Adrenal gland (tissue), 5 donors: ENCODE results near the gene TSPAN4.

Source experiments
- POLR2A ChIP-seq, 2 donors: fragments of 450-650 bp; IDR thresholded peaks; one replicate each; pipeline ENCODE4 v1.6.1; 2017; ENCODE audit warnings: antibody characterized with exemption in 2 of 2, mild to moderate bottlenecking in 2 of 2, moderate library complexity in 1 of 2
- TF ChIP-seq, protein P1 (sequence below), 6 experiments: fragments of 450-650 bp in 4 of 6; fragments of 200-600 bp in 2 of 6; sonication (generic) in 1 of 6; IDR thresholded peaks; 1 replicate in 5 of 6; 2 replicates in 1 of 6; pipeline versions ENCODE4 v1.5.1 to v1.8.0; 2016 to 2021; ENCODE audit warnings: antibody characterized with exemption in 6 of 6, mild to moderate bottlenecking in 2 of 6, moderate library complexity in 1 of 6
- donor health status: DM: no; HTN: no; CAD: no.

DNA sequence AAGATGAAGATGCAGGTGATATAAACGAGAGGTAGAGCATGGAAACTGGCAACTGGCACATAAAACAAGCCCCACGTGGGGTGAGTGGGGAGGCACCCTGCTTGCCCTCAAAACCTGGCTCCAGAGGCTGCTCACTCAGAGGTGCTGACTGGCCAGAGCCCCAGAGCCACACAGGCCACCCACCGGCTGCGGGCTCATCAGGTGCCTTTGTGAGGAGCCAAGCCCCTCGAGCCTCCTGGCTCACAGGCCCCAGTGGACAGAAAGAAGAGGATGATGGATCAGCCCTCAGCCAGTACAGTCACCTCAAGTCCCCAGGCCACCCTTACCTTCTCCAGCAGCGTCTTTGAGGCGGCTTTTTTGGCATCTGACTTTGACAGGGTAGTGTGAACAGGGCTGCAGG is 61.7 kb downstream of the TSPAN4 start:
- TF ChIP-seq, protein P1, sequence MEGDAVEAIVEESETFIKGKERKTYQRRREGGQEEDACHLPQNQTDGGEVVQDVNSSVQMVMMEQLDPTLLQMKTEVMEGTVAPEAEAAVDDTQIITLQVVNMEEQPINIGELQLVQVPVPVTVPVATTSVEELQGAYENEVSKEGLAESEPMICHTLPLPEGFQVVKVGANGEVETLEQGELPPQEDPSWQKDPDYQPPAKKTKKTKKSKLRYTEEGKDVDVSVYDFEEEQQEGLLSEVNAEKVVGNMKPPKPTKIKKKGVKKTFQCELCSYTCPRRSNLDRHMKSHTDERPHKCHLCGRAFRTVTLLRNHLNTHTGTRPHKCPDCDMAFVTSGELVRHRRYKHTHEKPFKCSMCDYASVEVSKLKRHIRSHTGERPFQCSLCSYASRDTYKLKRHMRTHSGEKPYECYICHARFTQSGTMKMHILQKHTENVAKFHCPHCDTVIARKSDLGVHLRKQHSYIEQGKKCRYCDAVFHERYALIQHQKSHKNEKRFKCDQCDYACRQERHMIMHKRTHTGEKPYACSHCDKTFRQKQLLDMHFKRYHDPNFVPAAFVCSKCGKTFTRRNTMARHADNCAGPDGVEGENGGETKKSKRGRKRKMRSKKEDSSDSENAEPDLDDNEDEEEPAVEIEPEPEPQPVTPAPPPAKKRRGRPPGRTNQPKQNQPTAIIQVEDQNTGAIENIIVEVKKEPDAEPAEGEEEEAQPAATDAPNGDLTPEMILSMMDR (IDR thresholded peaks at IDR 0.05) = no peak
- no peak for TF ChIP-seq POLR2A (IDR thresholded peaks at IDR 0.05)
